ENCODE measurements around the gene HHATL.

- TF ChIP-seq ZFP37 (tag by site-specific recombination; IDR thresholded peaks at IDR 0.05), result no peak
- TF ChIP-seq, protein P1, sequence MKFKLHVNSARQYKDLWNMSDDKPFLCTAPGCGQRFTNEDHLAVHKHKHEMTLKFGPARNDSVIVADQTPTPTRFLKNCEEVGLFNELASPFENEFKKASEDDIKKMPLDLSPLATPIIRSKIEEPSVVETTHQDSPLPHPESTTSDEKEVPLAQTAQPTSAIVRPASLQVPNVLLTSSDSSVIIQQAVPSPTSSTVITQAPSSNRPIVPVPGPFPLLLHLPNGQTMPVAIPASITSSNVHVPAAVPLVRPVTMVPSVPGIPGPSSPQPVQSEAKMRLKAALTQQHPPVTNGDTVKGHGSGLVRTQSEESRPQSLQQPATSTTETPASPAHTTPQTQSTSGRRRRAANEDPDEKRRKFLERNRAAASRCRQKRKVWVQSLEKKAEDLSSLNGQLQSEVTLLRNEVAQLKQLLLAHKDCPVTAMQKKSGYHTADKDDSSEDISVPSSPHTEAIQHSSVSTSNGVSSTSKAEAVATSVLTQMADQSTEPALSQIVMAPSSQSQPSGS (tag by site-specific recombination; IDR thresholded peaks at IDR 0.05; ENCODE audit: low read depth), result no peak
- TF ChIP-seq, protein P2, sequence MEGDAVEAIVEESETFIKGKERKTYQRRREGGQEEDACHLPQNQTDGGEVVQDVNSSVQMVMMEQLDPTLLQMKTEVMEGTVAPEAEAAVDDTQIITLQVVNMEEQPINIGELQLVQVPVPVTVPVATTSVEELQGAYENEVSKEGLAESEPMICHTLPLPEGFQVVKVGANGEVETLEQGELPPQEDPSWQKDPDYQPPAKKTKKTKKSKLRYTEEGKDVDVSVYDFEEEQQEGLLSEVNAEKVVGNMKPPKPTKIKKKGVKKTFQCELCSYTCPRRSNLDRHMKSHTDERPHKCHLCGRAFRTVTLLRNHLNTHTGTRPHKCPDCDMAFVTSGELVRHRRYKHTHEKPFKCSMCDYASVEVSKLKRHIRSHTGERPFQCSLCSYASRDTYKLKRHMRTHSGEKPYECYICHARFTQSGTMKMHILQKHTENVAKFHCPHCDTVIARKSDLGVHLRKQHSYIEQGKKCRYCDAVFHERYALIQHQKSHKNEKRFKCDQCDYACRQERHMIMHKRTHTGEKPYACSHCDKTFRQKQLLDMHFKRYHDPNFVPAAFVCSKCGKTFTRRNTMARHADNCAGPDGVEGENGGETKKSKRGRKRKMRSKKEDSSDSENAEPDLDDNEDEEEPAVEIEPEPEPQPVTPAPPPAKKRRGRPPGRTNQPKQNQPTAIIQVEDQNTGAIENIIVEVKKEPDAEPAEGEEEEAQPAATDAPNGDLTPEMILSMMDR (tag by site-specific recombination; IDR thresholded peaks at IDR 0.05), result no peak
- TF ChIP-seq ZNF830 (tag by site-specific recombination; IDR thresholded peaks at IDR 0.05; ENCODE audit: low read depth), result no peak
- no peak for TF ChIP-seq GLI4 (tag by site-specific recombination; IDR thresholded peaks at IDR 0.05)
Measured at GRCh38 chr3:42666022-42666421, 36.6 kb downstream of the HHATL start.
